WTC11 (cell line): Measurements from ENCODE around the gene GNAI1.

Experiments used
- CTCF ChIP-seq: fragments of 200-600 bp; IDR thresholded peaks from 2 replicates; pipeline ENCODE4 v1.8.0; 2022; ENCODE audit warnings: antibody characterized with exemption
- JUN ChIP-seq: sonication (generic); formaldehyde crosslinking; IDR thresholded peaks from 2 replicates; pipeline ENCODE4 v1.8.0; 2023; ENCODE audit warnings: mild to moderate bottlenecking, missing genetic modification reagents
- PREB ChIP-seq: sonication (generic); formaldehyde crosslinking; IDR thresholded peaks from 2 replicates; pipeline ENCODE4 v1.8.1; 2022; ENCODE audit warnings: mild to moderate bottlenecking, missing genetic modification reagents, moderate library complexity, borderline replicate concordance
- TF ChIP-seq, protein P1 (sequence below): sonication (generic); formaldehyde crosslinking; IDR thresholded peaks from 2 replicates; pipeline ENCODE4 v1.8.1; 2023; ENCODE audit warnings: mild to moderate bottlenecking, missing genetic modification reagents, borderline replicate concordance

DNA sequence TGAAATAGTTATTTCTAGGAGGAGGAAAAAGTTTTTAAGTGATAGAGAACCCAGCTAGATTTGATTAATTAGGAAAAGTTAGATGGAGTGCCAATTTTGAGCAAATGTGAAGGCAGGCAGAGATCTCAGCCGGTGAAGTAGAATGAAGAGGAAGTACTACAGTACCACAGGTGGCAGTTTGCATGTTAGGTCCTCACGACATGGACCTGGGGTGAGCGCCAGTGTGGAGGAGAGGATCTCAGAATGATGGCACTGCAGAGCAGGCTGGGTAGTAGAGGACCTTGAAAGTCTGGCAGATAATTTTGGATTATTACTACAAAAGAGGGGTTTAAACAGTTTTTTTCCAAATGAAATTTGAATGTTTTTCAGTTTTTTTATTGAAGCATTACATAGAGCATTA lies 81.1 kb downstream of the GNAI1 start:
- TF ChIP-seq PREB (CRISPR knock-in tag) = no peak
- TF ChIP-seq JUN (CRISPR knock-in tag) = no peak
- TF ChIP-seq, protein P1, sequence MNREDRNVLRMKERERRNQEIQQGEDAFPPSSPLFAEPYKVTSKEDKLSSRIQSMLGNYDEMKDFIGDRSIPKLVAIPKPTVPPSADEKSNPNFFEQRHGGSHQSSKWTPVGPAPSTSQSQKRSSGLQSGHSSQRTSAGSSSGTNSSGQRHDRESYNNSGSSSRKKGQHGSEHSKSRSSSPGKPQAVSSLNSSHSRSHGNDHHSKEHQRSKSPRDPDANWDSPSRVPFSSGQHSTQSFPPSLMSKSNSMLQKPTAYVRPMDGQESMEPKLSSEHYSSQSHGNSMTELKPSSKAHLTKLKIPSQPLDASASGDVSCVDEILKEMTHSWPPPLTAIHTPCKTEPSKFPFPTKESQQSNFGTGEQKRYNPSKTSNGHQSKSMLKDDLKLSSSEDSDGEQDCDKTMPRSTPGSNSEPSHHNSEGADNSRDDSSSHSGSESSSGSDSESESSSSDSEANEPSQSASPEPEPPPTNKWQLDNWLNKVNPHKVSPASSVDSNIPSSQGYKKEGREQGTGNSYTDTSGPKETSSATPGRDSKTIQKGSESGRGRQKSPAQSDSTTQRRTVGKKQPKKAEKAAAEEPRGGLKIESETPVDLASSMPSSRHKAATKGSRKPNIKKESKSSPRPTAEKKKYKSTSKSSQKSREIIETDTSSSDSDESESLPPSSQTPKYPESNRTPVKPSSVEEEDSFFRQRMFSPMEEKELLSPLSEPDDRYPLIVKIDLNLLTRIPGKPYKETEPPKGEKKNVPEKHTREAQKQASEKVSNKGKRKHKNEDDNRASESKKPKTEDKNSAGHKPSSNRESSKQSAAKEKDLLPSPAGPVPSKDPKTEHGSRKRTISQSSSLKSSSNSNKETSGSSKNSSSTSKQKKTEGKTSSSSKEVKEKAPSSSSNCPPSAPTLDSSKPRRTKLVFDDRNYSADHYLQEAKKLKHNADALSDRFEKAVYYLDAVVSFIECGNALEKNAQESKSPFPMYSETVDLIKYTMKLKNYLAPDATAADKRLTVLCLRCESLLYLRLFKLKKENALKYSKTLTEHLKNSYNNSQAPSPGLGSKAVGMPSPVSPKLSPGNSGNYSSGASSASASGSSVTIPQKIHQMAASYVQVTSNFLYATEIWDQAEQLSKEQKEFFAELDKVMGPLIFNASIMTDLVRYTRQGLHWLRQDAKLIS (CRISPR knock-in tag) = no peak
- TF ChIP-seq CTCF = no peak
